Fibroblast of villous mesenchyme (primary cell): Measurements from ENCODE around the gene CSRP1. TPM values are rescaled to one million over a fixed set of nuclear protein-coding genes. Genes with fewer than 3 reads are reported as not detected.
"Not testable (repeated sequence)": the region's sequence is repeated elsewhere in the genome, so short reads cannot be mapped to it uniquely, and the experiment has no call there.

Experiments used
- DNase-seq: peaks from one replicate; pipeline ENCODE4 v3.0.0-alpha.2; 2010; ENCODE audit warnings: low read depth
- H3K4me3 ChIP-seq: 2 replicates; pipeline ENCODE4 v1.5.1; 2011; ENCODE audit warnings: low read depth, mild to moderate bottlenecking, low read length
- CTCF ChIP-seq: IDR thresholded peaks from 2 replicates; pipeline ENCODE4 v1.5.1; 2012; ENCODE audit warnings: low read depth, mild to moderate bottlenecking, low read length; ENCODE audit not compliant: insufficient read depth
- total RNA-seq: library from RNA; depleted of rRNA; stranded (reverse); fragments of >200 nt; gene quantifications from 2 replicates; pipeline ENCODE4 v1.2.3, GENCODE V29; 2012

Gene CSRP1
- total RNA-seq, 1 donor: 931 TPM

GRCh38 chr1:201551877-201552731 is 45.2 kb upstream of the CSRP1 start:
- no peak for TF ChIP-seq CTCF
- DNase-seq: peak; percentile 73
- no peak overlapping the region for H3K4me3 ChIP-seq

- no peak for TF ChIP-seq CTCF
- no peak for DNase-seq
- no peak overlapping the region for H3K4me3 ChIP-seq
Observed at GRCh38 chr1:201551096-201551495, 44.2 kb upstream of the CSRP1 start.

DNA sequence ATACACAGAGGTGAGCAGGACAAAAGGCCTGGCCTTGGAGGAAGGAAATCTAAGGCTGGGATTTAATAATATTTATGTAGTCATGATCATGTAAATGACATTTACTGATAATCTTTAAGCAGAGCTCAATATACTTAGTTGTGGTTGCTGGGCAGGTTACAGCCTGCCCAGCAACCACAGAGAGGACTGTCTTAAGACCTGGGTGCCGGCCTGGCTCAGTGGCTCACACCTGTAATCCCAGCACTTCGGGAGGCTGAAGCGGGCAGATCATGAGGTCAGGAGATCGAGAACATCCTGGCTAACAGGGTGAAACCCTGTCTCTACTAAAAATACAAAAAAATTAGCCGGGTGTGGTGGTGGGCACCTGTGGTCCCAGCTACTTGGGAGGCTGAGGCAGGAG is 42.6 kb upstream of the CSRP1 start:
- DNase-seq, H3K4me3 ChIP-seq: not testable (repeated sequence)

- peak; percentile 17 for TF ChIP-seq CTCF
- H3K4me3 ChIP-seq: no peak overlapping the region
- no peak for DNase-seq
Observed at GRCh38 chr1:201545851-201546492, 39.0 kb upstream of the CSRP1 start.

- H3K4me3 ChIP-seq: no peak overlapping the region
- no peak for DNase-seq
- no peak for TF ChIP-seq CTCF
Observed at GRCh38 chr1:201544710-201545109, 37.8 kb upstream of the CSRP1 start.

GRCh38 chr1:201543871-201544642 is 37.1 kb upstream of the CSRP1 start:
- no peak overlapping the region for H3K4me3 ChIP-seq
- DNase-seq: peak; percentile 72
- no peak for TF ChIP-seq CTCF

DNA sequence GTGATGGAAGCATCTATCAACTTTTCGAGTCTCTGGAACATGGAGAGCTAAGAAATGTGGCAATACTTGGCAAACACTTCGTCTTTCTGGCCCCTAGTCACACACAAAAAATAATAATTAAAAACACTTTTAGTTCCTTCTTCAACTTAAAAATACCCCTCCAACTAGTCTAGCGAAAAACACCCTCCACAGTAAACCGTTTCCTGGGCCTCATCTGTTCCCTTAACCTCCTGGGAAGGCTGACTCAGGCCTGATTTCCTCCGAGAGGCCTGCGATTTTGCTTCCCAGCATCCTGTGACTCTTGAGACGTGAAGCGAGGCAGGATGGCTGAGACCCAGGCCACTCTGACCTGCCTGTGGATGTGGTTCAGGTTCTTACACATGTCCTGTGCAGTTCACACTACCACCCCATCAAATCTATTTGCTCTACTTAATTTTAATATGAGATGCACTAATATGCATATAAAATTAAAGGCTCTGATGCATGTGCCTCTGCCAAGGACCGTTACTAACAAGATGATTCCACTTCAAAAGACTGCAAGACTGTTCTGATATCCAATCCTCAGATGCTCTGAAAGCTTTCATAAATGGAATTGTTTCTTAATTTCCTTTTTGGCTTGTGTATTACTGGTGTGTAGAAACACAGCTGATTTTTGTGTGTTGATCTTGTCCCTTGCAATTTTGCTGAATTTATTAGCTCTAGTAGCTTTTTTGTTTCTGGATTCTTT is 35.5 kb upstream of the CSRP1 start:
- peak; percentile 81 for DNase-seq
- no peak overlapping the region for H3K4me3 ChIP-seq
- TF ChIP-seq CTCF: no peak
